Measurements from ENCODE around the gene RANBP9.

RANBP9 gene

DNA sequence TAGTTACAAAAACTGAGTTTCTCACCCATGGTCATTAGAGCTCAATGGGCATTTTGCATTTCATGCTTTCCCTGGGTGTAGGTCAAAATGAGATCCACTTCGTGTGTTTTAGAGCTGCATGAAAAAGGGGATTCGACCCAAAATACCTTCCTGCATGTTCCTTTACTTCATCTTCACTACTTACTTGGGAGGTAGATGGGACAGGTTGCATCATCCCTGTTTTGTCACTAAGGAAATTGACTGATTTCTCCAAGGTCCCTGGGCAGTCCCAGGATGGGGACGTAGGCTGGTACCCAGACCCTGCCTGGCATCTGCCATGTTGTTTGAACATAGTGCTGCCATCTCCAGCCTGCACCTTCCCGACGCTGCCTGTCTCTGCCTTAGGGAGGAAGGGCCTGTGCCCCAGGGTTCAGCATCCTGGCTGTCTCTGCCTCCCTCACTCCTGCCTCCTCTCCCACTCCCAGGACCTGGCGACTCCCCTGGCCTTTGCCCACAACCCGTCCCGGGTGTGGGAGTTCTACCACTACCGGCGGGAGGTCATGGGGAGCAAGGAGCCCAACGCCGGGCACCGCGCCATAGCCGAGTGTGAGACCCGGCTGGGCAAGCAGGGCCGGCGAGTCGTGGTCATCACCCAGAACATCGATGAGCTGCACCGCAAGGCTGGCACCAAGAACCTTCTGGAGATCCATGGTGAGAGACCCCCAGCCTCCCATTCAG is 120.3 kb downstream of the RANBP9 start:
- DNase-seq = no peak

DNA sequence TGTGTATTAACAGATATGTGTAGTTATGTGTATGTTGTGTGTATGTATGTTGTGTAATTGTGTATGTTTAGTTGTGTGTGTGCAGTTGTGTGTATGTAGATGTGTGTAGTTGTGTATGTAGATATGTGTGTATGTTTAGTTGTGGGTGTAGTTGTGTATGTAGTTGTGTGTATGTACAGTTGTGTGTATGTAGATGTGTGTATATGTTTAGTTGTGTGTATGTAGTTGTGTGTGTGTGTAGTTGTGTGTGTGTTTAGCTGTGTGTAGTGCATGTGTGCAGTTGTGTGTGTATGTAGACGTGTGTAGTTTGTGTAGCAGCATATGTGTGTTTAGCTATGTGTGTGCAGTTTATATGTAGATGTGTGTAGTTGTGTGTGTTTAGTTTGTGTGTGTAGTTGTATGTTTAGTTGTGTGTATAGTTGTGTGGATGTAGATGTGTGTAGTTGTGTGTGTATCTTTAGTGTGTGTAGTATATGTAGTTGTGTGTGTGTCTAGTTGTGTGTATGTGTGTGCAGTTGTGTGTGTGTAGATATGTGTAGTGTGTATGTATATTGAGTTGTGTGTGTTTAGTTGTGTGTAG is 121.0 kb downstream of the RANBP9 start:
- DNase-seq = no peak

DNA sequence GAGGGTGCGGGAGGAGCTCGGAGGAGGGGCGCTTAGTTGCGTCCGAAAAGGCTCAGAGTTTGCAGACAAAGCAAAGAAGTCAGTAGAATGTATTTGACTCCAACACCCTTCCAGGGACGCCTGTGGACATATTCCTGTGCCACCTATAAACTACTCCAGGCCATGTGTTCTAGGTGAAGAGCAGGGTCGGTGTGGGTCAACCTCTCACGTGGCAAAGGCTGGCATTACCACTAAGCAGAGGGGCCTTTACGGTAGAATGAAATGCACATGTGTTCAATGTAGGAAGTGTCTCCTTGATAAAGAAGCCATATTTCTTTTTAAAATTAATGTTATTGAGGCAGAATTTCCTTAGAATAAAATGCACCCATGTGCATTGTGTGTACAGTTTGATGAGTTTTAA is 121.8 kb downstream of the RANBP9 start:
- DNase-seq = no peak

DNA sequence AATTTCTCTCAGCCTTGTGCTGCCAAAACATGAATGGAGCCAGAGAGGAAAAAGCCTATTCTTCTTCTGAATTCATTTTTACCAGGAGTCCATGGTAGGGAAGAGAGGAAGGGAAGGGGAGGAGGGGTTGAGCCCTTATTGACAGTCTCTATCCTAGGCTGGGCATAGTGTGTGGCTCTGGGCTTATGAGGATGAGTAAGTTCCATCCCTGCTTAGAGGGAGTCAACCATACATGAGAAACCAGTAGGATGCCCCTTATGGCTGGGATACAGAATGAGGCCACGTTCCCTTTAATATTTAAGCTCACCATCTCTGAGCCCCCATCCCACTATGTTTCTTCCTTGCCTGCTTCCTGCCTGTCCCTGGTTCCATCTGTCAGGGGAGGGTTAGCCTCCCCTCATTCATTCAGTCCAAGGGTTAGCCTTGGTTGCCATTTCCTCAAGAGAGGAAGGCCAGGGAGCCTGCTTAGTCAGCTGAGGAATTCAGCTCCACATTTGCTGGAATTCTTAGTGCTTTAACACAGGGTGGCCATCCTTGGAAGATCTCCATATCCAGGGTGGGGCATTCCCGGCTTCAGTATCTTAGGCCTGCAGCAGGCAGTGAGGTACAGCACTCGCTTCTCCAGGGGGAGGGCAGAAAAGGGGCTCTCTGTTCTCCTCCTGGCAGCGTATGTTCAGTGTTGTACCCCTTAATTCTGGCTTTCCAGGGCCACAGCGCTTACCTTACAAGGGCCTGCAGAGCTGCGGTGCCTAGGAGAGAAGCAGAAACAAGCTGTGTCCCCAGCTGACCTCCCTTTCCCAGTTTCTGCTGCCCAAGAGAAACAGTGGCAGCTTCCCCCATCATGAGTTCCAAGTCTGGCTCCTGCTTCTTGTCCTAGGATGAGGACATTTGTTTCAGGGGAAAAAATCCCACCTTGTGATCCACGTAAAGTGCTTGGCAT is 124.8 kb downstream of the RANBP9 start:
- DNase-seq = no peak

DNA sequence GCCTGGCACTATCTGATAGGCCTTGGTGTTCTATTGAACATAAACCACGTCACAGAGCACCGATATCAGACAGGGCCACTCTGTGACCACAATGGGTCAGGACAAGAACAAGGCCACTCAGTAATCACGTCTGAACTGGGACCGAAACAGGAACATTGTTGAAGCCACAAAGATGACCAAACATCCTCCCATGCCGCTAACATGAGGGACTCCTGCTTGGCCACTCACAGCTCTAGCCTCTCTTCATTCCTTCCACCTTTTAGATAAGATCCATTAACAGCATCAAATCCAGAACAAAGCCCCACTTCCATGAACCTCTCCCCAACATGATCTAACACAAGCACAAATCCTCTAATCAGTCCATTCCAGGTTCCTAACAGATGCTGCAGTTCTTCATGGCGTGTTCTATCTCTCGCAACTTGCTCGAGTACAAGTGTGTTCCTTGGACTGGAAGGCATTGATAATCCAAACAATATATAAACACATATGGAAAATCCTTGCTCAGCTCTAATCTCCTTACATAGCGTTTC is 129.9 kb downstream of the RANBP9 start:
- no peak for DNase-seq

DNA sequence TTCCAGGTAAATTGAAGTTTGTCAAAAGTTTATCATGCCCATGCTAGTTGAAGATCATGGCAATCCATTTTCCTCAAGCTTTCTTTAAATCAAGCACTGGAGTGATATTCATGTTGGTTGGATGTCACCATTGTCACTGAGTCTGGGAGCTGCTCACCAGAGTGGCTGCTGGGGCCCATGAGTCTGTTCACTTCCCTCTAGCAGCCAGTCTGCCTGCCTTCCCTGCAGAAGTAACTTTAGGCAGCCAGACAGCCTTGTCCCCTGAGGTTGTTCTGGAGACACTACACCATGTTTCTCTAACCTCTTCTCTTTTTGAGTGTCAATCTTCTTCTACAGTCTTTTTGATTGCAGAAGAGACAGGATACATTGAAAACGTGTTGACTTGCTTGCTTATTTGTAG is 131.7 kb downstream of the RANBP9 start:
- DNase-seq = no peak

DNA sequence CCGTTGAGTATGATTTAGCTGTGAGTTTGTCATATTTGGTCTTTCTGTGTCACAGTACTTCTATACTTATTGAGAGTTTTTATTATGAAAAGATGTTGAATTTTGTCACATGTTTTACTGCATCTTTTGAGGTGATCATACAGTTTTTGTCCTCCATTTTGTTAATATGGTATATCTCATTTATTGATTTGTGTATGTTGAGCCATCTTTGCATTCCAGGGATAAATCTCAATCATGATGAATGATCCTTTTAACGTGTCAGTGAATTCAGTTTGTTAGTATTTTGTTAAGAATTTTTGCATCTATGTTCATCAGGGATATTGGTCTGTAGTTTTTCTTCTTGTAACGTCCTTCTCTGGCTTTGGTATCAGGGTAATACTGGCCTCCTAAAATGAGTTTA is 133.7 kb downstream of the RANBP9 start:
- no peak for DNase-seq

DNA sequence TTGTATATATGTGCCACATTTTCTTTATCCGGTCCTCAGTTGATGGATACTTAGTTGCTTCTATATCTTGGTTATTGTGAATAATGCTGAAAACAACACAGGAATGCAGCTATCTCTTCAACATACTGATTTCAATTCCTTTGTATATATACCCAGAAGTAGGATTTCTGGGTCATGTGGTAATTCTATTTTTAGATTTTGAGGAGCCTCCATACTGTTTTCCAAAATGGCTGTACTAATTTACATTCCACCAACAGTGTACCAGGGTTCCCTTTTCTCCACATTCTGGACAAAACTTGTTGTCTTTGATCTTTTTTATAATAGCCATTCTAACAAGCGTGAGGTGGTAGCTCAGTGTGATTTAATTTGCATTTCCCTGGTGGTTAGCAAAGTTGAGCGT is 135.6 kb downstream of the RANBP9 start:
- no peak for DNase-seq

DNA sequence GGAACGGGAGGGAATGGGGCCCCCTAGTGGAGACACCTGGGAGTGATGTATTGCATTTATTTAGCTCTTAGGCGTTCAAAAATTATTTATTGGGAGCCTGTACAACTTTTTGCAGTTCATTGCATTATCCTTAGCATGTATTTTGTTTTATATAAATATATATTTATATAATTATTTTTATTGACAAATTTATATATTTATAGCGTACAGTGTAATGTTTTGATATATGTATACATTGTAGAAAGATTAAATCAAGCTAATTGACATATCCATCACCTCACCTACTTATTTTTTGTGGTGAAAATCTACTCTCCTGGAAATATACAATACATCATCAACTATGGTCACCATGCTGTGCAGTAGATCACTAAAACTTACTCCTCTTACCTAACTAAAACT is 136.3 kb downstream of the RANBP9 start:
- no peak for DNase-seq

DNA sequence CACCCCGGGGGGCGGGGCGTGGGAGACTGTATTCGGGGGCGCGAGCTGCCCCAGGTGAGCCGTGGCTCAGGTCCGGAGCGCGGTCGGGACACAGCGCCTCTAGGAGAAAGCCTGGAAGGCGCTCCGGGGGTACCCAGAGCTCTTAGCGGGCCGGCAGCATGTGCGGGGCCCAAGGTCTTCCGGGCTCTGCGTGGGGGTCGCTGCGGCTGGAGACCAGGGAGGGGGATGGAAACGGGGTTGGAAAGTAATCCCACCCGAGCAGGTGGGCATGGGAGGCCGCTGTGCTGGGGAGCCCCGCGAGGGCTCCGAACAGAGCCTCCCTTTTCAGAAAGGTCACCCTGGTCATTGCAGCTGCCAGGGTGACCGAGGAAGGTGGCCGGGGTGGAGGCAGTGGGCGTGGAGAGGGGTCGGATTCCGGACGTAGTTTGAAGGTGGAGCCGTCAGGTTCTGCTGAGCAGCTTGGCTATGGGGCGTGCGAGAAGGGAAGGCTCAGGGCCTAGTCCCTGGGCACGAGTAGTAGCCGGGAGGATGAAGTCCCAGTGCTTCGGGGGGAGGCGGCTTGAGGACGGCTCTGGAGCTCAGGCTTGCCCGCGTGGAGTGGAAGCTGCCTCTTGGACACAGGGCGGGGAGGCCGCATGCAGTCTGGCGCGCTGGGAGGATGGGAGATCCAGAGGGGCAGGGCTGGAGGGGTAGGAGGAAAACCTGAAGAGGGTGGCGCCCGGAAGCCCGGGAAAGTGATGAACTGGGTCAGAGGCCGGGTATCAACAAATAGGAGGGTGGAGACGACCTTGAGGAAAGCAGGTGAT is 136.9 kb downstream of the RANBP9 start, which contains the start of gene SIRT5:
Gene SIRT5, plus strand, starts transcription at position 31 of the 806 bp plus-strand sequence. CDS start 9,510 bp downstream, outside the sequence.
- DNase-seq = peak; percentile 98

DNA sequence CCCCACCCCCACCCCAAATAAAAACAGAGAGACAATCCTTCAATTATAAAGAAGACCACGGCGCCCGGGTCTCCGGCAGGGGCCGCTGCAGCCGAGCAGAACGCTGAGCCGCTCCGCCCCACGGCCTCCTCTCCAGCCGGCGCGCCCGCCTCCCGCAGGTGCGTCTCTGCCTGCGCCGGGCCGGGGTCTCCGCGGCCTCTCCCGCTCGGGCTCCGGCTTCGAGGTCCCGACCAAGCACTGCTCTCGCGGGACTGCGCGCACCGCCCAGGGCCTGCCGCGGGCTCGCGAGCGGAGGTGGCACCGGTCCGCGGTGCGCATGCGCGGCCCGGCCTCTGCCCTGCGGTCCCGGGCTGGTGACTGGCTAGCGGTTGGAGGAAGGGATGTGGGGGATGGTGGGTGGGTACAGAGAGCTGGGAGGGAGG is 137.5 kb downstream of the RANBP9 start:
- DNase-seq = peak; percentile 98

DNA sequence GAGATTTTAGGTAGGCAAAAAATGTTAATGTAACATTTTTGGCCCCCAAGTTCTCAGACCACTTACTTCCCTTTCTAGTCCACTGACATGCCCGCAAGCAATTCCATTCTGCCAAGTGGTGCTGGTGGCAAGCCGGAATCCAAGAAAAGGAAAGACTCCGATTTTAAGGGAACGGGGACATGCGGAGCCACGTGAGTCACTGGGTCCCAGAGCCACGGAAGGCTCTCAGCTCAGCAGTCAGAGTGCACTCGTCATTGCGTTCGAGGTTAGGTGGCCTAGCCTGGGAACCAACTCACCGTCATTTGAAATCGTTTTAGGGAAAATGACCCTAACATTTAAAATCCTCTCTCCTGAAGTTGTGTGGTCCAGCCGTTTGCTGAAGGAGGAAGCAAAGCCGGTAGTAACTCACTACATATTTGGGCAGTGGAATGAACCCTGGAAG is 137.9 kb downstream of the RANBP9 start:
- DNase-seq = peak; percentile 37

DNA sequence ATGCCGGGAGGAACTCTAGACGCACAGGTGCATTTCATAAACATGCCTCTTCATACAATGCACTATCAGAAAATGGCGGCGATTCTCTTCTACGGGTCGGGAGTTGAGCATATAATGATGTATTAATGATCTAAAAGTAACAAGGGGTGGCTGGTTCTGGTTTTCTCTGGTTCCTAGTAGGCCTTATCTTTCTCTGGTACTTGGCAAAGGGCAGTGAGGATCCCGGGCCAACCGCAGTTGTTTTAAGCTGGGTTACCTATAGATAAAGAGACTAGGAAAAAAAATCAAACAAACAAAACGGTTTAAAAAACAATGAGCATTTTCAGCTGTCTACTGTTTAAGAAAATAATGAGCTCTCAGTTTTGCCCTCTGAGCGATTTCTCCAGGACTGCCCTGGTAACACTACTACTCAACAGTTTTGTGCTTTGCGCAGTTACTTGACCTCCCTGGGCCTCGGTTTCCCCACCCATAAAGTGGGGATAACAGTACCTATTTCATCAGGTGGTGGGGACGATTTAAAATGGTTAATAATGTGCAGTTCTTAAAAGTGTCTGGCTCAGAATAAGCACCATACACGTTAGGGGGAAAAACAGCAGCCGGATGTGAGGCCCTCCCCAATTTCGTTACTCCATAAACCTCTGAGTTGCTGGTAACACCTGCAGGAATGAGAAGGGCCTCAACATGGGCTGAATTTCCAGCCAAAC is 138.5 kb downstream of the RANBP9 start:
- no peak for DNase-seq

DNA sequence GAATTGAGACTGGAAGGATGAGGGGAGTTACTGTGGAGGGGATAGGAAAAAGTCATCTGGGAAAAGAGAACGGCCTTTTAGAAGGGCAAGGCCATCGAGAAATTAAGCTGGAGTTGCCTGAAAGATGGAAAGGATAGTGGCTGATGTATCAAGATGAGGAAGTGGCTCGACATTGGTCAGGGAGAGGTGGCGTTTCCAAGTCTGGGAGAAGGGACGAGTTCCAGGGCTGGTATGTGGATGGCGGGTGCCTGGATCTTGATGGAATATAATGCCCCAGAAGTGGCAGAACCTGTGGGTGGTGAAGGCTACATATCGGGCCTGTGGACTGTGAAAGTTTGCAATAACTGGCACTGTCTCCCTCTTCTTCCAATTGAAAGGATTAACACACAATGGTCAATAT is 139.4 kb downstream of the RANBP9 start:
- DNase-seq = no peak

All from NCI-H146 (cell line).